ENCODE measurements around the gene ZNF710. TPM values are rescaled to one million over a fixed set of nuclear protein-coding genes. Genes with fewer than 3 reads are reported as not detected.

Gene ZNF710
- total RNA-seq, 2 donors from 2014 or later: 18.1 to 34.5 TPM

- ATAC-seq (no peak), DNase-seq (no peak)
- no peak overlapping the region for H3K27ac ChIP-seq
- WGBS, 2 donors: 88 to 95% methylated on average over 6 of the region's 6 CpGs
- no peaks in the 10 kb centered on the region for H3K9me3 ChIP-seq
- peaks cover 42% of the 10 kb centered on the region for H3K4me1 ChIP-seq
- intact Hi-C loops (cut with DNase I): no loop called here
- H3K4me3 ChIP-seq: no peak overlapping the region
- TF ChIP-seq POLR2A (IDR thresholded peaks at IDR 0.05) (no peak), CTCF (IDR thresholded peaks at IDR 0.05) (no peak)
- no peaks in the 10 kb centered on the region for H3K27me3 ChIP-seq
- no peaks in the 10 kb centered on the region for H3K36me3 ChIP-seq (replicated peaks in 1 of 2; ENCODE audit: insufficient read depth in 1 of 2, low read depth in 2 of 2)
Observed at GRCh38 chr15:90022345-90022744, 21.2 kb downstream of the ZNF710 start.

- no peaks in the 10 kb centered on the region for H3K36me3 ChIP-seq (replicated peaks in 1 of 2; ENCODE audit: insufficient read depth in 1 of 2, low read depth in 2 of 2)
- peaks cover 43% of the 10 kb centered on the region for H3K4me1 ChIP-seq
- no peak overlapping the region for H3K4me3 ChIP-seq
- no peaks in the 10 kb centered on the region for H3K27me3 ChIP-seq
- peak overlapping the region in 1 of 4 donors; percentile 0 for H3K27ac ChIP-seq
- ATAC-seq: peak; percentile 29
- H3K9me3 ChIP-seq: no peaks in the 10 kb centered on the region
- intact Hi-C loops (cut with DNase I): no loop called here
- DNase-seq: peak in 1 of 4 donors; percentile 14
- TF ChIP-seq CTCF (IDR thresholded peaks at IDR 0.05): no peak
- TF ChIP-seq POLR2A (IDR thresholded peaks at IDR 0.05): no peak
- 84% methylated on average over 5 to 6 of the region's 6 CpGs for WGBS, 2 donors
Observed at GRCh38 chr15:90022905-90023700, 22.0 kb downstream of the ZNF710 start.

GRCh38 chr15:90024406-90024805, 23.3 kb downstream of the ZNF710 start:
- intact Hi-C loops (cut with DNase I): no loop called here
- peaks cover 52% of the 10 kb centered on the region for H3K4me1 ChIP-seq
- TF ChIP-seq CTCF (IDR thresholded peaks at IDR 0.05) (no peak), POLR2A (IDR thresholded peaks at IDR 0.05) (no peak)
- DNase-seq (peak in 1 of 4 donors; percentile 8), ATAC-seq (no peak)
- H3K9me3 ChIP-seq: no peaks in the 10 kb centered on the region
- no peaks in the 10 kb centered on the region for H3K27me3 ChIP-seq
- 84 to 89% methylated on average over 4 of the region's 4 CpGs for WGBS, 2 donors
- H3K27ac ChIP-seq: peak overlapping the region in 2 of 4 donors; percentile 46 to 61
- H3K36me3 ChIP-seq (replicated peaks in 1 of 2; ENCODE audit: insufficient read depth in 1 of 2, low read depth in 2 of 2): no peaks in the 10 kb centered on the region
- no peak overlapping the region for H3K4me3 ChIP-seq

GRCh38 chr15:90025489-90026033, 24.4 kb downstream of the ZNF710 start:
- 27 to 34% methylated on average over 2 of the region's 2 CpGs for WGBS, 2 donors
- TF ChIP-seq POLR2A (IDR thresholded peaks at IDR 0.05) (no peak), CTCF (IDR thresholded peaks at IDR 0.05) (no peak)
- ATAC-seq: no peak
- Histone ChIP-seq H3K4me1 (peaks cover 54% of the 10 kb centered on the region), H3K4me3 (no peak overlapping the region), H3K9me3 (no peaks in the 10 kb centered on the region), H3K27me3 (no peaks in the 10 kb centered on the region), H3K36me3 (replicated peaks in 1 of 2; ENCODE audit: insufficient read depth in 1 of 2, low read depth in 2 of 2) (no peaks in the 10 kb centered on the region), H3K27ac (peak overlapping the region in 3 of 4 donors; percentile 39 to 61 (median 46))
- intact Hi-C loops (cut with DNase I): no loop called here
- peak in 1 of 4 donors; percentile 3 for DNase-seq
